Ishikawa (cell line): ENCODE data around the gene GLI3.

Experiments
- CEBPB ChIP-seq: IDR thresholded peaks from 2 replicates; pipeline ENCODE4 v1.6.1; 2012
- CREB1 ChIP-seq: IDR thresholded peaks from 2 replicates; pipeline ENCODE4 v1.6.1; 2012; ENCODE audit warnings: low read depth
- EGR1 ChIP-seq: IDR thresholded peaks from 2 replicates; pipeline ENCODE4 v1.6.1; 2012
- EP300 ChIP-seq: IDR thresholded peaks from 2 replicates; pipeline ENCODE4 v1.6.1; 2012; ENCODE audit warnings: borderline replicate concordance
- FOXM1 ChIP-seq: IDR thresholded peaks from 2 replicates; pipeline ENCODE4 v1.6.1; 2012; ENCODE audit warnings: low read depth, borderline replicate concordance
- MAX ChIP-seq: IDR thresholded peaks from 2 replicates; pipeline ENCODE4 v1.6.1; 2012
- NFIC ChIP-seq: IDR thresholded peaks from 2 replicates; pipeline ENCODE4 v1.6.1; 2012
- RAD21 ChIP-seq: IDR thresholded peaks from 2 replicates; pipeline ENCODE4 v1.6.1; 2012; ENCODE audit warnings: low read depth
- TAF1 ChIP-seq: IDR thresholded peaks from 2 replicates; pipeline ENCODE4 v1.6.1; 2012; ENCODE audit warnings: low read depth, mild to moderate bottlenecking
- TCF12 ChIP-seq: IDR thresholded peaks from 2 replicates; pipeline ENCODE4 v1.6.1; 2012; ENCODE audit warnings: low read depth
- TEAD4 ChIP-seq: IDR thresholded peaks from 2 replicates; pipeline ENCODE4 v1.6.1; 2012
- USF1 ChIP-seq: IDR thresholded peaks from 2 replicates; pipeline ENCODE4 v1.6.1; 2012
- YY1 ChIP-seq: IDR thresholded peaks from 2 replicates; pipeline ENCODE4 v1.6.1; 2012; ENCODE audit warnings: low read depth
- ZBTB7A ChIP-seq: IDR thresholded peaks from 2 replicates; pipeline ENCODE4 v1.6.1; 2012; ENCODE audit warnings: low read depth
- TF ChIP-seq, protein P1 (sequence below): IDR thresholded peaks from 2 replicates; pipeline ENCODE4 v1.6.1; 2012; ENCODE audit warnings: low read depth, mild to moderate bottlenecking

The GLI3 gene

GRCh38 chr7:41948503-41948902 is 288.5 kb downstream of the GLI3 start:
- TF ChIP-seq EGR1 = no peak
- no peak for TF ChIP-seq RAD21
- TF ChIP-seq CEBPB = no peak
- TF ChIP-seq, protein P1, sequence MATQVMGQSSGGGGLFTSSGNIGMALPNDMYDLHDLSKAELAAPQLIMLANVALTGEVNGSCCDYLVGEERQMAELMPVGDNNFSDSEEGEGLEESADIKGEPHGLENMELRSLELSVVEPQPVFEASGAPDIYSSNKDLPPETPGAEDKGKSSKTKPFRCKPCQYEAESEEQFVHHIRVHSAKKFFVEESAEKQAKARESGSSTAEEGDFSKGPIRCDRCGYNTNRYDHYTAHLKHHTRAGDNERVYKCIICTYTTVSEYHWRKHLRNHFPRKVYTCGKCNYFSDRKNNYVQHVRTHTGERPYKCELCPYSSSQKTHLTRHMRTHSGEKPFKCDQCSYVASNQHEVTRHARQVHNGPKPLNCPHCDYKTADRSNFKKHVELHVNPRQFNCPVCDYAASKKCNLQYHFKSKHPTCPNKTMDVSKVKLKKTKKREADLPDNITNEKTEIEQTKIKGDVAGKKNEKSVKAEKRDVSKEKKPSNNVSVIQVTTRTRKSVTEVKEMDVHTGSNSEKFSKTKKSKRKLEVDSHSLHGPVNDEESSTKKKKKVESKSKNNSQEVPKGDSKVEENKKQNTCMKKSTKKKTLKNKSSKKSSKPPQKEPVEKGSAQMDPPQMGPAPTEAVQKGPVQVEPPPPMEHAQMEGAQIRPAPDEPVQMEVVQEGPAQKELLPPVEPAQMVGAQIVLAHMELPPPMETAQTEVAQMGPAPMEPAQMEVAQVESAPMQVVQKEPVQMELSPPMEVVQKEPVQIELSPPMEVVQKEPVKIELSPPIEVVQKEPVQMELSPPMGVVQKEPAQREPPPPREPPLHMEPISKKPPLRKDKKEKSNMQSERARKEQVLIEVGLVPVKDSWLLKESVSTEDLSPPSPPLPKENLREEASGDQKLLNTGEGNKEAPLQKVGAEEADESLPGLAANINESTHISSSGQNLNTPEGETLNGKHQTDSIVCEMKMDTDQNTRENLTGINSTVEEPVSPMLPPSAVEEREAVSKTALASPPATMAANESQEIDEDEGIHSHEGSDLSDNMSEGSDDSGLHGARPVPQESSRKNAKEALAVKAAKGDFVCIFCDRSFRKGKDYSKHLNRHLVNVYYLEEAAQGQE = no peak
- TF ChIP-seq TAF1 = no peak
- TF ChIP-seq MAX = no peak
- no peak for TF ChIP-seq FOXM1
- TF ChIP-seq TCF12 = no peak
- TF ChIP-seq NFIC = no peak
- TF ChIP-seq TEAD4 = no peak
- no peak for TF ChIP-seq CREB1
- TF ChIP-seq EP300 = no peak
- no peak for TF ChIP-seq USF1
- TF ChIP-seq ZBTB7A = no peak
- no peak for TF ChIP-seq YY1

GRCh38 chr7:41943094-41943577 is 293.9 kb downstream of the GLI3 start:
- TF ChIP-seq TCF12 = no peak
- no peak for TF ChIP-seq FOXM1
- TF ChIP-seq RAD21 = peak; percentile 83
- TF ChIP-seq EGR1 = no peak
- no peak for TF ChIP-seq EP300
- TF ChIP-seq NFIC = no peak

DNA sequence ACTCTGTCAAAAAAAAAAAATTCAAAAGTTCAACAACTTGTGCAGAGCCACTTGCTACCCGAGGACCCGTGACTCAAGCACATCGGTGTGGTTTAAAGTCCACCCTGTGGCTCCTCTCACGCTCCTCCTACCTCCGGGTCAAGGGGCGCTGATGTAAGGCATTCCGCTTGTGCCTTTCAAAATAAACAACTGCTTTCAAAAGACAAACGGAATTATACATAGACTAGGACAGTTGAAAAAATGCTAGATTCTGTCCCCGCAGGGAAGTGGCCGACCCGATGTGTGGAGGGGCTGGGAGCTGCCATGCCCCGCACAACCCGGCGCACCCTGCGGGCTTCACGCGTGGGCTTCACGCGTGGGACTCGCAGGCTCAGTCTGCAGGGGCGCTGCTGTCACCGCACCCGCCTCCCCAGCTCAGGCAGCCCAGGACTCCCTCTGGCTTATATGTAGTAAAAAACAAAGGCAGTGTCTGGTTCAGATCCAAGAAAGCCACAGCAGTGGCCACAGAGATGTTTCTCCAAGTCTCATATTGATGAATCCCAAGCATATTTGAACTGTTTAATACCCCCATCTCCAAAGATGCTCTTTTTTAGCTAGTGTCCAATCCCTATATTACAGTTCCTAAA is 294.4 kb downstream of the GLI3 start:
- TF ChIP-seq MAX (no peak), TCF12 (no peak), YY1 (no peak), TEAD4 (no peak), FOXM1 (no peak), NFIC (no peak), ZBTB7A (no peak), CREB1 (no peak), EGR1 (no peak), CEBPB (no peak), USF1 (no peak)
- TF ChIP-seq, protein P1 = no peak

DNA sequence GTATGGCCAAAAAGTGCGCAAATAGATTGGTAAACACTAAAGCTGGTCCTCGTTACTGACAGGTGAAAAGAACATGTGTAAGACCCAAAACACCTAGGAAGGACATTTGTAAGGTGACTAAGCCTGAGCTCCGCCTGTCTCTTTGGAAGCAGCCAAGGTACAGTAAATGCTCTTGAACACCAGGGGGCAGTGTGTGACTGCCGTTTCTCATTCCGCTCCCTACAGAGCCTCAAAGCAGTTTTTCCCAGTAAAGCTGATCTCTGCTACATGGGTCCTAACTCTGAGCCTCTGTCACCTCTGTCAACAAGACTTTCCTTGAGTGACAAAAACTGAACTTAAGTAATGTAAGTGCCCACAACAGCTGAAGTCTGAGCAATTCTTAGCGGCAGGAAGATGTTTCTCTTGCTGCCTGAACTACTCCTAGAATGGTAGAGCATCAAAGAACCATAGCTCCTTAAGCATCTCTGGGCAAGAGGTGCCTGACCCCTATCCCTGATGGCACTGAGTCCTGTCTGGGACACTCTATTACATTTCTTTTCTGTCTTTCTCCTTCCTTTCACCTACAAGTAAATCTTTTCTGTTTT is 296.2 kb downstream of the GLI3 start:
- TF ChIP-seq RAD21 (peak; percentile 78), TAF1 (no peak)

- no peak for TF ChIP-seq NFIC
- no peak for TF ChIP-seq ZBTB7A
- TF ChIP-seq USF1 = no peak
- TF ChIP-seq TCF12 = no peak
- TF ChIP-seq EP300 = no peak
- no peak for TF ChIP-seq RAD21
- TF ChIP-seq EGR1 = no peak
- no peak for TF ChIP-seq CREB1
- TF ChIP-seq TEAD4 = no peak
- no peak for TF ChIP-seq CEBPB
- TF ChIP-seq, protein P1 = no peak
- no peak for TF ChIP-seq TAF1
- no peak for TF ChIP-seq MAX
Observed at GRCh38 chr7:41938371-41938770, 298.6 kb downstream of the GLI3 start.
